ENCODE data around the gene GULP1.
A peak's percentile ranks its signal among the peaks of the same experiment; 100 is the strongest.

Gene GULP1

DNA sequence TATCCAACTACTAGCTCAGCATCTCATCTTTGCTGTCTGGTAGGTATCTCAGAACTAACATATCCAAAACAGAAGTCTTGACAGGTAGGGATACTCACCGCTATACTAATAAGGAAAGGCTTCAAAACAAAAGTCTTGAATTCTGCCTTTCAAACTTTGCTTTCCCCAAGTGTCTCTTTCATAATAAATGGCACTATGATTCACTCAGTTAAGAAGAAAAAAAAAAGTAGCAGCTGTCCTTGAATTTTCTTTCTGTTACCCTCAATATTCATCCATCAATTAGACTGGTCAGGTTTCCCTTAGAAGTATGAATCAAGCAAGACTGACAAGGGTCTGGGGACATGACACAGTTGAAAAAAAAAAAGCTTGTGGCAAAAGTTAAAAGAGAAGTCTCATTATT is 175.1 kb downstream of the GULP1 start:
- TF ChIP-seq POLR2AphosphoS5 (IDR thresholded peaks at IDR 0.05; ENCODE audit: low read depth, low read length) = no peak
- no peak for TF ChIP-seq TAF1 (IDR thresholded peaks at IDR 0.05; ENCODE audit: low read depth, low read length)
- TF ChIP-seq SPI1 (IDR thresholded peaks at IDR 0.05; ENCODE audit: low read depth, low read length) = no peak
- no peak for TF ChIP-seq POU2F2 (IDR thresholded peaks at IDR 0.05; ENCODE audit: low read depth, low read length)
- TF ChIP-seq POLR2A (IDR thresholded peaks at IDR 0.05; ENCODE audit: low read depth, low read length) = no peak
- TF ChIP-seq PAX5 (IDR thresholded peaks at IDR 0.05; ENCODE audit: insufficient read depth, low read length, severe bottlenecking) = no peak
- DNase-seq (ENCODE audit: insufficient read length, low spot score) (no peak), FAIRE-seq (no peak)

- DNase-seq (ENCODE audit: insufficient read length, low spot score) = no peak
- TF ChIP-seq TAF1 (IDR thresholded peaks at IDR 0.05; ENCODE audit: low read depth, low read length) (no peak), SPI1 (IDR thresholded peaks at IDR 0.05; ENCODE audit: low read depth, low read length) (no peak), POLR2AphosphoS5 (IDR thresholded peaks at IDR 0.05; ENCODE audit: low read depth, low read length) (no peak), POU2F2 (IDR thresholded peaks at IDR 0.05; ENCODE audit: low read depth, low read length) (no peak), POLR2A (IDR thresholded peaks at IDR 0.05; ENCODE audit: low read depth, low read length) (no peak)
- FAIRE-seq = no peak
These were observed 179.5 kb downstream of the GULP1 start for GRCh38 chr2:188471166-188471565.

- FAIRE-seq = no peak
- no peak for DNase-seq (ENCODE audit: insufficient read length, low spot score)
- TF ChIP-seq SPI1 (IDR thresholded peaks at IDR 0.05; ENCODE audit: low read depth, low read length) = no peak
- no peak for TF ChIP-seq POLR2A (IDR thresholded peaks at IDR 0.05; ENCODE audit: low read depth, low read length)
These were observed 181.6 kb downstream of the GULP1 start for GRCh38 chr2:188473306-188473705.

- TF ChIP-seq POLR2A (IDR thresholded peaks at IDR 0.05; ENCODE audit: low read depth, low read length) = no peak
- no peak for TF ChIP-seq POLR2AphosphoS5 (IDR thresholded peaks at IDR 0.05; ENCODE audit: low read depth, low read length)
- TF ChIP-seq POU2F2 (IDR thresholded peaks at IDR 0.05; ENCODE audit: low read depth, low read length) = no peak
- no peak for TF ChIP-seq TAF1 (IDR thresholded peaks at IDR 0.05; ENCODE audit: low read depth, low read length)
- FAIRE-seq (no peak), DNase-seq (ENCODE audit: insufficient read length, low spot score) (no peak)
These were observed 182.6 kb downstream of the GULP1 start for GRCh38 chr2:188474316-188474715.

GRCh38 chr2:188475945-188476344 is 184.3 kb downstream of the GULP1 start:
- TF ChIP-seq POU2F2 (IDR thresholded peaks at IDR 0.05; ENCODE audit: low read depth, low read length) = no peak
- no peak for TF ChIP-seq POLR2AphosphoS5 (IDR thresholded peaks at IDR 0.05; ENCODE audit: low read depth, low read length)
- no peak for TF ChIP-seq PAX5 (IDR thresholded peaks at IDR 0.05; ENCODE audit: insufficient read depth, low read length, severe bottlenecking)
- no peak for TF ChIP-seq TAF1 (IDR thresholded peaks at IDR 0.05; ENCODE audit: low read depth, low read length)
- no peak for TF ChIP-seq SPI1 (IDR thresholded peaks at IDR 0.05; ENCODE audit: low read depth, low read length)
- TF ChIP-seq POLR2A (IDR thresholded peaks at IDR 0.05; ENCODE audit: low read depth, low read length) = no peak
- DNase-seq (ENCODE audit: insufficient read length, low spot score) (no peak), FAIRE-seq (no peak)

GRCh38 chr2:188477564-188478103 is 186.0 kb downstream of the GULP1 start:
- no peak for FAIRE-seq
- TF ChIP-seq SPI1 (IDR thresholded peaks at IDR 0.05; ENCODE audit: low read depth, low read length) (no peak), POU2F2 (IDR thresholded peaks at IDR 0.05; ENCODE audit: low read depth, low read length) (no peak), TAF1 (IDR thresholded peaks at IDR 0.05; ENCODE audit: low read depth, low read length) (no peak), PAX5 (IDR thresholded peaks at IDR 0.05; ENCODE audit: insufficient read depth, low read length, severe bottlenecking) (no peak), POLR2A (IDR thresholded peaks at IDR 0.05; ENCODE audit: low read depth, low read length) (no peak), POLR2AphosphoS5 (IDR thresholded peaks at IDR 0.05; ENCODE audit: low read depth, low read length) (no peak)

GRCh38 chr2:188478724-188479123 is 187.1 kb downstream of the GULP1 start:
- TF ChIP-seq POLR2AphosphoS5 (IDR thresholded peaks at IDR 0.05; ENCODE audit: low read depth, low read length) = no peak
- no peak for TF ChIP-seq POU2F2 (IDR thresholded peaks at IDR 0.05; ENCODE audit: low read depth, low read length)
- DNase-seq (ENCODE audit: insufficient read length, low spot score) (no peak), FAIRE-seq (peak; percentile 9)

More at GRCh38 chr2:188477564-188478103, 186.0 kb downstream of the GULP1 start:
- DNase-seq (ENCODE audit: insufficient read length, low spot score) = no peak

- DNase-seq (ENCODE audit: insufficient read length, low spot score) = no peak
- TF ChIP-seq PAX5 (IDR thresholded peaks at IDR 0.05; ENCODE audit: insufficient read depth, low read length, severe bottlenecking) = no peak
- no peak for TF ChIP-seq POLR2A (IDR thresholded peaks at IDR 0.05; ENCODE audit: low read depth, low read length)
- TF ChIP-seq SPI1 (IDR thresholded peaks at IDR 0.05; ENCODE audit: low read depth, low read length) = no peak
- no peak for TF ChIP-seq TAF1 (IDR thresholded peaks at IDR 0.05; ENCODE audit: low read depth, low read length)
- no peak for TF ChIP-seq POU2F2 (IDR thresholded peaks at IDR 0.05; ENCODE audit: low read depth, low read length)
- TF ChIP-seq POLR2AphosphoS5 (IDR thresholded peaks at IDR 0.05; ENCODE audit: low read depth, low read length) = no peak
- no peak for FAIRE-seq
These were observed 189.8 kb downstream of the GULP1 start for GRCh38 chr2:188481474-188481873.

DNA sequence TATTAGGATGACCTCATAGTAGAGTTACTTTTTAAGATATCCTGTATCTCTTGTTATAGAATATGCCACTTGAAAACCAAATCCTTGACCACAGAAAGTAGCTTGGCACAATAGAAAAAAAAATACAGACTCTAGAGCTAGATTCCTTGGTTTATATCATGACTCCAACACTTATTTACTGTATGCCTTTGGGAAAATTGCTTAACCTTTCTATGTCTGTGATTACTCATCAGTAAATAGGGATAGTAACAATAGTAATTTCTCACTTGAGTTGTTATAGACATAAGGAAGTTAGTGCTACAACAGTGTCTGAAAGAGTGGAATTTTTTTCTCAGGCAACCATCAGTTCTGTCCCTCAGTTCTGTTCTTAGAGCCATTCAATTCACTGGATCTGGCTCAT is 193.8 kb downstream of the GULP1 start:
- DNase-seq (ENCODE audit: insufficient read length, low spot score) = no peak
- no peak for TF ChIP-seq PAX5 (IDR thresholded peaks at IDR 0.05; ENCODE audit: insufficient read depth, low read length, severe bottlenecking)
- TF ChIP-seq SPI1 (IDR thresholded peaks at IDR 0.05; ENCODE audit: low read depth, low read length) = no peak
- no peak for TF ChIP-seq POLR2AphosphoS5 (IDR thresholded peaks at IDR 0.05; ENCODE audit: low read depth, low read length)
- no peak for FAIRE-seq

DNA sequence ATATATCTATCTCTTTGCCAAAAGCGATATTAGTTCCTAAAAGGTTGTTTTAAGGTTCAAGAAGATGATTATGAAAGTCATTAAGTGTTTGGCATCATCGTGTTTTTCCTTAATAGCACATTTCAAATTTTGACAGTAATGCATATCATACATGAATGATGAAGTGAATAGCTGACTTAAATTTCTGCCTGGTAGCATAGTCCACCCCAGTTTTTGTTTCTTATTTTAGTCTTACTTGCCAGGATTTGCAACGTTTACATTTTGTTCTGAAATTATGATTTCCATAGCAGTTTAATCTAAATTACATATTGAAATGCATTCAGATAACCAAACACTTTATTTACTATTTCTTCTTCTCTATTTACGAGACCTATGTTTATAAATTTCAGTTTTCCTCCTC is 201.1 kb downstream of the GULP1 start:
- TF ChIP-seq TAF1 (IDR thresholded peaks at IDR 0.05; ENCODE audit: low read depth, low read length) (no peak), POLR2AphosphoS5 (IDR thresholded peaks at IDR 0.05; ENCODE audit: low read depth, low read length) (no peak), POLR2A (IDR thresholded peaks at IDR 0.05; ENCODE audit: low read depth, low read length) (no peak), SPI1 (IDR thresholded peaks at IDR 0.05; ENCODE audit: low read depth, low read length) (no peak), PAX5 (IDR thresholded peaks at IDR 0.05; ENCODE audit: insufficient read depth, low read length, severe bottlenecking) (no peak), POU2F2 (IDR thresholded peaks at IDR 0.05; ENCODE audit: low read depth, low read length) (no peak)
- no peak for DNase-seq (ENCODE audit: insufficient read length, low spot score)
- FAIRE-seq = no peak

- TF ChIP-seq SPI1 (IDR thresholded peaks at IDR 0.05; ENCODE audit: low read depth, low read length) (no peak), POU2F2 (IDR thresholded peaks at IDR 0.05; ENCODE audit: low read depth, low read length) (no peak), POLR2AphosphoS5 (IDR thresholded peaks at IDR 0.05; ENCODE audit: low read depth, low read length) (no peak), POLR2A (IDR thresholded peaks at IDR 0.05; ENCODE audit: low read depth, low read length) (no peak), PAX5 (IDR thresholded peaks at IDR 0.05; ENCODE audit: insufficient read depth, low read length, severe bottlenecking) (no peak), TAF1 (IDR thresholded peaks at IDR 0.05; ENCODE audit: low read depth, low read length) (no peak)
- DNase-seq (ENCODE audit: insufficient read length, low spot score) (no peak), FAIRE-seq (no peak)
These were observed 203.2 kb downstream of the GULP1 start for GRCh38 chr2:188494906-188495305.

All from GM12891 (cell line).